ENCODE measurements around the gene SMAD5. TPM values are rescaled to one million over a fixed set of nuclear protein-coding genes. Genes with fewer than 3 reads are reported as not detected.

Gene SMAD5
- total RNA-seq, result 10 to 100 TPM; 16.8 to 21.8 TPM

DNA sequence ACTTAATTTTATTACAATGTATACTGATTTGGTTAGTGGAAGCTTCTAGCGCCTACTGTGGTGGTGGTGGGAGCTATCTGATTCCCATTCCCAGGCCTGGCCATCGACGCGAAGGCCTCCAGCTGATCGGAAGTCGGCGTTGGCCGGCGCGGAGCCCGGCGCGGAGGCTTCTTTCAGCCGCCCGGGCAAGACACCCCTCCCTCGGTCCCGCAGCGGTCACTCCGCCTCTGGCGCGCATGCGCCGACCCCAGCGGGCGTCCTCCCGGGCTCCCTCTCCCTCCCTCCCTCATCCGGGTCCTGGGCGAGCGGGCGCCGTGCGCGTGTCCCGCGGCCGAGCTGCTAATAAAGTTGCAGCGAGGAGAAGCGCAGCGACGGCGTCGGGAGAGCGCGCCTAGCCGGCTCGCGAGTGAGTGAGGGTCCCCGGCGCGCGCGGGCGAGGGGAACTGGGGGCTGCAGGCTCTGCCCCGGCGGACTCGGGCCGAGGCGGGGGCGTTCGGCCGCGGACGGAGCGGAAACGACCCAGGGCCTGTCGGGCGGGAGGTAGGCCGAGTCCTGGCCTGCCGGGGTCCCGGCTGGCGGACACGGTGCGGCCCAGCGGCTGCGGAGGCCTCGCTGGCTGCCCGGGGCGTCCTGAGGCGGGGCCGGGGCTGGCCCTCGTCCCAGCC lies at the start of gene SMAD5:
Gene SMAD5, plus strand, starts transcription at position 289 of the 665 bp plus-strand sequence. CDS start 20,916 bp downstream, outside the sequence.
- H3K4me3 Mint-ChIP-seq, result peak within 1 kb of the TSS; percentile 89
- ATAC-seq (peak; percentile 93), DNase-seq (peak; percentile 92)
- peaks cover 20% of the 10 kb centered on the region for H3K4me1 Mint-ChIP-seq
- H3K9me3 Mint-ChIP-seq (ENCODE audit: low read depth), result no peaks in the 10 kb centered on the region
- H3K36me3 Mint-ChIP-seq, result peaks cover 2% of the 10 kb centered on the region
- H3K27me3 Mint-ChIP-seq, result peaks cover 30% of the 10 kb centered on the region
- peak within 1 kb of the TSS; percentile 81 for H3K27ac Mint-ChIP-seq
- CTCF ChIA-PET, result interaction anchor here (1.0 to 2.5 kb wide), 4 partner anchors 10 to 58 kb away, joined by 3 to 8 read pairs (median 3); no protein-coding TSS in a partner anchor

DNA sequence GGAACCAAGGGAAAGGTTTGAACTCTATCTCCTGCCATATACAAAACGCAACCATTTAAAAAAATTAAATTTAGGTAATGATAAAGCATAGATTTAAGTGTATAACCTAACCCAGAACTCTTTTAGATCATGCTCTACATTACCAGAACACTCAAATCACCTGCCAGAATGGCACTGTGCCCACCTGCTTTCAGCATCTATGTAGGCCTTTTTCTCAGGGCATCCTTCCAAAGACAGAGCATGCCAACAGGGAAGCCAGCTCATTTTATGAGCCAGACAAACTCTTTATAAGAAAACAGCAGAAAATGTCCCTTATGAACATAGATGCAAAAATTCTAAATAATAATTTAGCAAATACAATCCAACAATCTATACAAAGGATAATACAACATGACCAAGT lies 47.9 kb upstream of the SMAD5 start:
- ATAC-seq (no peak), DNase-seq (no peak)
- no peaks in the 10 kb centered on the region for H3K36me3 Mint-ChIP-seq
- H3K4me1 Mint-ChIP-seq, result peaks cover 6% of the 10 kb centered on the region
- no peak overlapping the region for H3K4me3 Mint-ChIP-seq
- no peaks in the 10 kb centered on the region for H3K9me3 Mint-ChIP-seq (ENCODE audit: low read depth)
- CTCF ChIA-PET, result interaction anchor here (0.8 kb wide), 1 partner anchor 108 kb away, joined by 3 read pairs; no protein-coding TSS in a partner anchor
- H3K27me3 Mint-ChIP-seq, result peaks cover 36% of the 10 kb centered on the region
- no peak overlapping the region for H3K27ac Mint-ChIP-seq

DNA sequence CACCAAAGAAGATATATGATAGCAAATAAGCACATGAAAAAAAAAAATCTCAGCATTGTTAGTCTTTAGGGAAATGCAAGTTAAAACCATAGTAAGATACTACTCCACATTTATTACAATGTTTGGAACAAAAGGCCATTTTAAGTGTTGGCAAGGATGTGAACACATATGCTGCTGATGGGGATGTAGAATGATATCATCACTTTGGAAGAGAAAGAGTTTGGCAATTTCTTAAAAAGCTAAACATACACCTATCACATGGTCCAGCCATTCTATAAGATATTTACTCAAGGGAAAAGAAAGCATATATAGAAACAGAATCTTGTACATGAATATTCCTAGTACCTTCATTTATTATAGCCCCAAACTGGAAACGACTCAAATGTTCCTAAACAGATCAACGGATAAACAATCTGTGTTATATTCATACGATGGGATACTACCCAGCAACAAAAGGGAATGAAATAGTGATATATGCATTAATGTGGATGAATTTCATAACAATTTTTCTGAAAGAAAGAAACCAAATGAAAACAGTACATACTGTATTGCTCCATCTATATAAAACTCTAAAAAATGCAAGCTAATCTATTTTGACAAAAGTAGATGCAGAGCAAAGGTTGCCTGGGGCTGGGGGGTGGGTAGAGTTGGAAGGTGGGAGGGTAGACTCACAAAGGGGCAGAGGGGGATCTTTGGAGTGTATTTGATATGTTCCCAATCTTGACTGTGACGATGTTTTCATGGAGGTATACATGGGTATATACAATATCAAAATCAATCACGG lies 45.7 kb upstream of the SMAD5 start:
- H3K27ac Mint-ChIP-seq, result no peak overlapping the region
- ATAC-seq (no peak), DNase-seq (no peak)
- peaks cover 22% of the 10 kb centered on the region for H3K27me3 Mint-ChIP-seq
- H3K9me3 Mint-ChIP-seq (ENCODE audit: low read depth), result no peaks in the 10 kb centered on the region
- H3K4me1 Mint-ChIP-seq, result no peaks in the 10 kb centered on the region
- H3K4me3 Mint-ChIP-seq, result no peak overlapping the region
- no peaks in the 10 kb centered on the region for H3K36me3 Mint-ChIP-seq
- CTCF ChIA-PET, result interaction anchor here (1.1 to 1.6 kb wide), 3 partner anchors 110 to 142 kb away, joined by 3 to 4 read pairs (median 3); no protein-coding TSS in a partner anchor

GRCh38 chr5:136087961-136088871 lies 44.4 kb upstream of the SMAD5 start:
- no peak overlapping the region for H3K27ac Mint-ChIP-seq
- no peak for ATAC-seq
- no peak overlapping the region for H3K4me3 Mint-ChIP-seq
- no peaks in the 10 kb centered on the region for H3K36me3 Mint-ChIP-seq
- H3K9me3 Mint-ChIP-seq (ENCODE audit: low read depth), result no peaks in the 10 kb centered on the region
- peaks cover 25% of the 10 kb centered on the region for H3K27me3 Mint-ChIP-seq
- CTCF ChIA-PET, result interaction anchor here (1.6 kb wide), 1 partner anchor 124 kb away, joined by 4 read pairs; no protein-coding TSS in a partner anchor
- DNase-seq, result no peak
- H3K4me1 Mint-ChIP-seq, result no peaks in the 10 kb centered on the region

- ATAC-seq (no peak), DNase-seq (no peak)
- Mint-ChIP-seq H3K27ac (no peak overlapping the region), H3K4me3 (no peak overlapping the region), H3K27me3 (peaks cover 30% of the 10 kb centered on the region), H3K36me3 (no peaks in the 10 kb centered on the region), H3K9me3 (ENCODE audit: low read depth) (no peaks in the 10 kb centered on the region), H3K4me1 (no peaks in the 10 kb centered on the region)
- CTCF ChIA-PET, result no interaction called here
Measured at GRCh38 chr5:136089791-136090190, 42.9 kb upstream of the SMAD5 start.

- DNase-seq (no peak), ATAC-seq (no peak)
- H3K27ac Mint-ChIP-seq, result no peak overlapping the region
- H3K4me1 Mint-ChIP-seq, result no peaks in the 10 kb centered on the region
- H3K4me3 Mint-ChIP-seq, result no peak overlapping the region
- CTCF ChIA-PET, result no interaction called here
- no peaks in the 10 kb centered on the region for H3K36me3 Mint-ChIP-seq
- no peaks in the 10 kb centered on the region for H3K9me3 Mint-ChIP-seq (ENCODE audit: low read depth)
- peaks cover 31% of the 10 kb centered on the region for H3K27me3 Mint-ChIP-seq
Measured at GRCh38 chr5:136090319-136090718, 42.3 kb upstream of the SMAD5 start.

DNA sequence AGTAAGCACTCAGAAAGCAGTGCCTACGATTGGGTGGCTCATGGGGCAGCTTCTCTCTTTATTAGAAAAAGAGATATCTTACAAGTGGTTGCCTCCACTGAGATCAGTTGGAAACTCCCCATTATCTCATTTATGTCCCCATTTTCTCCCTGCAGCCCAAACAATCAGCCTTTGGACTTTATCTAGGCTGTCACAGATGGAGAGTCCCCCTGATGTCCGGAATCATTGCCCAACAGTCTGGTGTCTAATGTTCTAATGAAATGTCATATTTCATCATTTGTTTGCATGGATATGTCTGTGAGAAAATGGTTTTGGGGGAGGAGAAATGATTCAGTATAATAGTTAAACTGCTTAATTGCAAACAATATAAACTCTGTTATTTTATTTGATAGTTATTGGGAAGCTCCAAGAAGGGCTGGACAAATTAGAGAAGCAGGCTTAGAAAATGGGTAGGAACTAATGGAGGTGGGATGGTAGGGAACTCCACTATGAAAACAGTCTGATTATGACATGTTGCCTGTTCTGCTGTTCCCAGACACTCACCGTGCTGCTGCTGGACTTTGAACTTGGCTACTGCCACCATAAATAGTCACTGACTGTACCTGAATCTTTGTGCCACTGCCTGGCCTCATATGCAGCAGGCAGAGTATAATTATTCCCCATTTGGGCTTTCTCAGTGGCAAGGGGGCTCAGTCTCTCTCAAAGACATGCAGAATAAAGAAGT lies 38.3 kb upstream of the SMAD5 start:
- H3K36me3 Mint-ChIP-seq, result no peaks in the 10 kb centered on the region

GRCh38 chr5:136094913-136095641 lies 37.6 kb upstream of the SMAD5 start:
- no peaks in the 10 kb centered on the region for H3K9me3 Mint-ChIP-seq (ENCODE audit: low read depth)
- no peak for ATAC-seq
- CTCF ChIA-PET, result no interaction called here

More for the DNA sequence above, 38.3 kb upstream of the SMAD5 start:
- CTCF ChIA-PET, result no interaction called here
- DNase-seq (no peak), ATAC-seq (no peak)
- peaks cover 32% of the 10 kb centered on the region for H3K27me3 Mint-ChIP-seq
- no peak overlapping the region for H3K4me3 Mint-ChIP-seq
- H3K4me1 Mint-ChIP-seq, result no peaks in the 10 kb centered on the region
- no peak overlapping the region for H3K27ac Mint-ChIP-seq
- no peaks in the 10 kb centered on the region for H3K9me3 Mint-ChIP-seq (ENCODE audit: low read depth)

GRCh38 chr5:136098176-136098575 lies 34.5 kb upstream of the SMAD5 start:
- H3K4me3 Mint-ChIP-seq, result no peak overlapping the region
- H3K36me3 Mint-ChIP-seq, result no peaks in the 10 kb centered on the region
- H3K9me3 Mint-ChIP-seq (ENCODE audit: low read depth), result no peaks in the 10 kb centered on the region
- DNase-seq (no peak), ATAC-seq (no peak)
- CTCF ChIA-PET, result no interaction called here
- peaks cover 38% of the 10 kb centered on the region for H3K27me3 Mint-ChIP-seq
- no peaks in the 10 kb centered on the region for H3K4me1 Mint-ChIP-seq
- no peak overlapping the region for H3K27ac Mint-ChIP-seq

More at GRCh38 chr5:136094913-136095641, 37.6 kb upstream of the SMAD5 start:
- DNase-seq, result no peak
- H3K4me1 Mint-ChIP-seq, result no peaks in the 10 kb centered on the region
- no peak overlapping the region for H3K4me3 Mint-ChIP-seq
- no peaks in the 10 kb centered on the region for H3K36me3 Mint-ChIP-seq
- peaks cover 35% of the 10 kb centered on the region for H3K27me3 Mint-ChIP-seq
- no peak overlapping the region for H3K27ac Mint-ChIP-seq

GRCh38 chr5:136099870-136100269 lies 32.8 kb upstream of the SMAD5 start:
- ATAC-seq (no peak), DNase-seq (no peak)
- Mint-ChIP-seq H3K27me3 (peaks cover 30% of the 10 kb centered on the region), H3K9me3 (ENCODE audit: low read depth) (no peaks in the 10 kb centered on the region), H3K4me3 (no peak overlapping the region), H3K4me1 (no peaks in the 10 kb centered on the region), H3K36me3 (no peaks in the 10 kb centered on the region), H3K27ac (no peak overlapping the region)
- CTCF ChIA-PET, result no interaction called here

- H3K27me3 Mint-ChIP-seq, result peaks cover 21% of the 10 kb centered on the region
- H3K4me3 Mint-ChIP-seq, result no peak overlapping the region
- CTCF ChIA-PET, result no interaction called here
- no peak overlapping the region for H3K27ac Mint-ChIP-seq
- ATAC-seq, result no peak
- DNase-seq, result no peak
- H3K36me3 Mint-ChIP-seq, result no peaks in the 10 kb centered on the region
- H3K9me3 Mint-ChIP-seq (ENCODE audit: low read depth), result no peaks in the 10 kb centered on the region
- H3K4me1 Mint-ChIP-seq, result no peaks in the 10 kb centered on the region
Measured at GRCh38 chr5:136101884-136102283, 30.8 kb upstream of the SMAD5 start.

DNA sequence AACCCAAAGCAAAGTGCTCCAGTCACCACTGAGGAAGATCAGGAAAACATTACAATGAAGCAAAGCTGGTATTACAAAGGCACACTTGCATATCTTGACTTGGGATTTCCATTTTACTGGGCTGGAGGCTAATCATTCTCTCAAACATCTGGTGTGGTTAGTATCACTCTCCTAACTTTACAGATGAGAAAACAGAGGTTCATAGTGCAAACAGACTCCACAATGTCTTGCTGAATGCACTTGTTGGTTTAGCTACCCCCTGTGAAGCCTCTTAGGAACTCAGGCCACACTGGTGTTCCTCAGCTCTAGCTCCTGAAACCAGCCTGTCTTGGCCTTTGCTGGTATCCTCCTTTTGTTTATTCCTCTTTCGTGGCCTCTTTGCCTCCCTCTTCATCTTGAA lies 29.5 kb upstream of the SMAD5 start:
- Mint-ChIP-seq H3K9me3 (ENCODE audit: low read depth) (no peaks in the 10 kb centered on the region), H3K27me3 (peaks cover 15% of the 10 kb centered on the region), H3K27ac (no peak overlapping the region), H3K4me3 (no peak overlapping the region), H3K36me3 (no peaks in the 10 kb centered on the region), H3K4me1 (no peaks in the 10 kb centered on the region)
- CTCF ChIA-PET, result no interaction called here
- ATAC-seq (no peak), DNase-seq (no peak)
